Keratinocyte (primary cell): ENCODE results near the gene MXRA7. TPM values are rescaled to one million over a fixed set of nuclear protein-coding genes. Genes with fewer than 3 reads are reported as not detected.
"Not testable (repeated sequence)": the region's sequence is repeated elsewhere in the genome, so short reads cannot be mapped to it uniquely, and the experiment has no call there.

Source experiments
- DNase-seq: peaks from one replicate; pipeline ENCODE4 v3.0.0-alpha.2; 2011; ENCODE audit warnings: low read depth, missing footprints, low spot score
- FAIRE-seq: peaks from 2 replicates; lab custom pipeline; 2011; peaks lifted over from hg19 to GRCh38; lab: Jason Lieb, UNC
- H2AFZ ChIP-seq: 2 replicates; pipeline ENCODE4 v1.6.0; 2012; ENCODE audit warnings: low read length, control low read depth, inconsistent platforms; ENCODE audit not compliant: control insufficient read depth
- H3K27ac ChIP-seq: 2 replicates; pipeline ENCODE4 v1.5.1; 2011; ENCODE audit warnings: low read length; ENCODE audit not compliant: control insufficient read depth, insufficient read depth
- H3K27me3 ChIP-seq: 3 replicates; pipeline ENCODE4 v1.6.0; 2011; ENCODE audit warnings: low read length; ENCODE audit not compliant: control insufficient read depth, insufficient read depth; ENCODE audit errors: extremely low read depth
- H3K36me3 ChIP-seq, 2 experiments: 2 replicates in 1 of 2; 3 replicates in 1 of 2; pipeline ENCODE4 v1.5.1; 2011; ENCODE audit warnings: low read length in 2 of 2, mild to moderate bottlenecking in 1 of 2; ENCODE audit not compliant: control insufficient read depth in 2 of 2, insufficient read depth in 2 of 2; ENCODE audit errors: extremely low read depth in 1 of 2
- H3K4me1 ChIP-seq: 3 replicates; pipeline ENCODE4 v1.5.1; 2011; ENCODE audit warnings: low read length; ENCODE audit not compliant: control insufficient read depth, insufficient read depth; ENCODE audit errors: extremely low read depth
- H3K4me2 ChIP-seq: 3 replicates; pipeline ENCODE4 v1.6.0; 2011; ENCODE audit warnings: low read depth, low read length; ENCODE audit not compliant: control insufficient read depth, insufficient read depth; ENCODE audit errors: extremely low read depth
- H3K4me3 ChIP-seq, 3 experiments: fragments of 200-600 bp in 1 of 3; sonication (generic) in 1 of 3; 2 replicates in 2 of 3; 3 replicates in 1 of 3; pipeline ENCODE4 v1.5.1; 2011 to 2016; ENCODE audit warnings: low read length in 3 of 3, mild to moderate bottlenecking in 3 of 3, control low read depth in 2 of 3, inconsistent platforms in 1 of 3, low read depth in 1 of 3, mixed read lengths in 1 of 3, mixed run types in 1 of 3, moderate library complexity in 1 of 3; ENCODE audit not compliant: control insufficient read depth in 2 of 3, insufficient read depth in 2 of 3; ENCODE audit errors: extremely low read depth in 1 of 3
- H3K79me2 ChIP-seq: 2 replicates; pipeline ENCODE4 v1.6.0; 2012; ENCODE audit warnings: low read length; ENCODE audit not compliant: control insufficient read depth, insufficient read depth
- H3K9ac ChIP-seq: 3 replicates; pipeline ENCODE4 v1.6.0; 2011; ENCODE audit warnings: low read length; ENCODE audit not compliant: control insufficient read depth, insufficient read depth; ENCODE audit errors: extremely low read depth
- H3K9me1 ChIP-seq: 3 replicates; pipeline ENCODE4 v1.6.0; 2011; ENCODE audit warnings: low read length; ENCODE audit not compliant: control insufficient read depth, insufficient read depth; ENCODE audit errors: extremely low read depth
- H3K9me3 ChIP-seq: 2 replicates; pipeline ENCODE4 v1.5.1; 2012; ENCODE audit warnings: low read depth, low read length; ENCODE audit not compliant: control insufficient read depth
- H4K20me1 ChIP-seq: 3 replicates; pipeline ENCODE4 v1.6.0; 2011; ENCODE audit warnings: low read length; ENCODE audit not compliant: control insufficient read depth, insufficient read depth; ENCODE audit errors: extremely low read depth
- EZH2 ChIP-seq: IDR thresholded peaks from one replicate; pipeline ENCODE4 v1.6.1; 2012; ENCODE audit warnings: inconsistent platforms, mild to moderate bottlenecking, low read length, moderate library complexity
- dilution Hi-C: fragments of 300-500 bp; cut with MboI; formaldehyde crosslinking; loops from one replicate; pipeline ENCODE4 v1.7.0; 2020; ENCODE audit warnings: low sequenced_read_pairs; ENCODE audit not compliant: extremely low pct_ligation_motif_present
- polyA plus RNA-seq, 5 experiments: library from polyadenylated mRNA; depleted of rRNA in 3 of 5; stranded (reverse) in 3 of 5; stranded (forward) in 1 of 5; unstranded in 1 of 5; fragments of >200 nt; gene quantifications; 1 replicate in 1 of 5; 2 replicates in 3 of 5; 3 replicates in 1 of 5; pipeline versions ENCODE4 v1.2.1 to v1.2.3, GENCODE V29; 2011 to 2012; ENCODE audit warnings: missing spikeins in 2 of 5, low read depth in 1 of 5, low replicate concordance in 1 of 5
- TF ChIP-seq, protein P1 (sequence below), 3 experiments: IDR thresholded peaks in 1 of 3; conservative IDR thresholded peaks in 1 of 3; optimal IDR thresholded peaks in 1 of 3; 2 replicates in 2 of 3; 3 replicates in 1 of 3; pipeline versions ENCODE3 to v1.5.1; 2011; ENCODE audit warnings: low read length in 3 of 3, mild to moderate bottlenecking in 3 of 3, moderate library complexity in 2 of 3, control low read depth in 1 of 3, inconsistent platforms in 1 of 3; ENCODE audit not compliant: insufficient read depth in 2 of 3; ENCODE audit errors: extremely low read depth in 1 of 3

MXRA7 gene
- polyA plus RNA-seq, 1 donor (not counting 4 experiments of a cell fraction or from before 2014, with no cell fraction given): 118 TPM

DNA sequence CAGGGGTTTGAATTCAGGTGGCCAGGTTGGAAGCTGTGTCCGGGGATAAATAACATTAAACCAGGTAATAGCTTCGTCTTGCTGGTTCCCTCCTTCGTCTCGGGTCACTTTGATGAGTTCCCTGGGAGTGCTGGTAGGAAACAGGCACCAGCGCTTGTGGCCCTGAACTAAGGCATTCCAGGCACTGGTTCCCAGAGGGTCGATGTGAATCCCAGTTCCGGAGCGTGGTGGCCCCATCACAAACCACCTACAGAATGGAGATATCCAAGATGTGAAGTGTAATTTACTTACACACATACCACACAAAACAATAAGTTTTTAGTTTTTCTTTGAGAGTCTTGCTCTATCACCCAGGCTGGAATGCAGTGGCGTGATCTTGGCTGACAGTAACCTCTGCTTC is 13.0 kb upstream of the MXRA7 start:
- no peak overlapping the region for H3K4me2 ChIP-seq
- no peak for DNase-seq
- no peaks in the 10 kb centered on the region for H3K27me3 ChIP-seq
- peaks cover 2% of the 10 kb centered on the region for H4K20me1 ChIP-seq
- no peak for FAIRE-seq
- no peak overlapping the region for H3K9ac ChIP-seq
- H2AFZ ChIP-seq: no peak overlapping the region
- dilution Hi-C loops: no loop called here
- H3K4me1 ChIP-seq: peaks cover 20% of the 10 kb centered on the region
- H3K36me3 ChIP-seq: peaks cover 31 to 47% of the 10 kb centered on the region in 2 experiments
- H3K4me3 ChIP-seq: no peak overlapping the region
- H3K9me3 ChIP-seq: no peaks in the 10 kb centered on the region
- H3K79me2 ChIP-seq: peaks cover 62% of the 10 kb centered on the region
- TF ChIP-seq, protein P1, sequence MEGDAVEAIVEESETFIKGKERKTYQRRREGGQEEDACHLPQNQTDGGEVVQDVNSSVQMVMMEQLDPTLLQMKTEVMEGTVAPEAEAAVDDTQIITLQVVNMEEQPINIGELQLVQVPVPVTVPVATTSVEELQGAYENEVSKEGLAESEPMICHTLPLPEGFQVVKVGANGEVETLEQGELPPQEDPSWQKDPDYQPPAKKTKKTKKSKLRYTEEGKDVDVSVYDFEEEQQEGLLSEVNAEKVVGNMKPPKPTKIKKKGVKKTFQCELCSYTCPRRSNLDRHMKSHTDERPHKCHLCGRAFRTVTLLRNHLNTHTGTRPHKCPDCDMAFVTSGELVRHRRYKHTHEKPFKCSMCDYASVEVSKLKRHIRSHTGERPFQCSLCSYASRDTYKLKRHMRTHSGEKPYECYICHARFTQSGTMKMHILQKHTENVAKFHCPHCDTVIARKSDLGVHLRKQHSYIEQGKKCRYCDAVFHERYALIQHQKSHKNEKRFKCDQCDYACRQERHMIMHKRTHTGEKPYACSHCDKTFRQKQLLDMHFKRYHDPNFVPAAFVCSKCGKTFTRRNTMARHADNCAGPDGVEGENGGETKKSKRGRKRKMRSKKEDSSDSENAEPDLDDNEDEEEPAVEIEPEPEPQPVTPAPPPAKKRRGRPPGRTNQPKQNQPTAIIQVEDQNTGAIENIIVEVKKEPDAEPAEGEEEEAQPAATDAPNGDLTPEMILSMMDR (optimal IDR thresholded peaks at IDR 0.05 in 1 of 3, IDR thresholded peaks at IDR 0.05 in 1 of 3, conservative IDR thresholded peaks at IDR 0.05 in 1 of 3; ENCODE audit: extremely low read depth in 1 of 3, insufficient read depth in 2 of 3, low read length in 3 of 3): no peak
- no peak for TF ChIP-seq EZH2
- H3K9me1 ChIP-seq: peaks cover 3% of the 10 kb centered on the region
- no peak overlapping the region for H3K27ac ChIP-seq

DNA sequence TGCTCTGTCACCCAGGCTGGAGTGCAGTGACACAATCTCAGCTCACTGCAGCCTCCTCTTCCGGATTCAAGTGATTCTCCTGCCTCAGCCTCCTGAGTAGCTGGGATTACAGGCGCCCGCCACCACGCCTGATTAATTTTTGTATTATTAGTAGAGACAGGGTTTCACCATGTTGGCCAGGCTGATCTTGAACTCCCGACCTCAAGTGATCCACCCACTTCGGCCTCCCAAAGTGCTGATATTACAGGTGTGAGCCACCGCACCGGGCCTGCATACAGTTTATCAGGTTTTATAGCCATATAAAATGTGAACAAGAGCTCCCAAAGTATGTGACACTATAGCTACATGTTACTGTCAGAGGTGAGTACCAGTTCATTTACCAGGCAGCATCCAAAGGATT is 12.2 kb upstream of the MXRA7 start:
- H3K4me3 ChIP-seq, H3K9me1 ChIP-seq, H3K27me3 ChIP-seq, dilution Hi-C loops, DNase-seq, H3K9me3 ChIP-seq, FAIRE-seq, H3K27ac ChIP-seq, H4K20me1 ChIP-seq, H3K9ac ChIP-seq, H2AFZ ChIP-seq, H3K4me2 ChIP-seq: not testable (repeated sequence)
- peaks cover 59% of the 10 kb centered on the region for H3K79me2 ChIP-seq
- H3K4me1 ChIP-seq: peaks cover 17% of the 10 kb centered on the region
- H3K36me3 ChIP-seq: peaks cover 38 to 55% of the 10 kb centered on the region in 2 experiments

DNA sequence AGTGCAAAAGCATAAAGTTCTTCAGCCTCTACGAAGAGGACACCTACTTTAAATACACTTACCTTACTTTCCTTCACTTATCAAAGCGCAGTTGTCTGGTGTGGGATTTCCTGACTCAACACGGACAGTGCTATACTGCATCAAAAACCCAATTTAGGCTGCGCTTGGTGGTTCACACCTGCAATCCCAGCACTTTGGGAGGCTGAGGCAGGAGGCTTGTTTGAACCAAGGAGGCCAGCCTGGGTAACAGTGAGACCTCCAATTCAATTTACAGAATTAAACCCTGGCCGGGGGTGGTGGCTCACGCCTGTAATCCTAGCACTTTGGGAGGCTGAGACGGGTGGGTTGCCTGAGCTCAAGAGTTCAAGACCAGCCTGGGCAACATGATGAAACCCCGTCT is 11.5 kb upstream of the MXRA7 start:
- no peak overlapping the region for H3K9ac ChIP-seq
- no peak overlapping the region for H2AFZ ChIP-seq
- peaks cover 2% of the 10 kb centered on the region for H4K20me1 ChIP-seq
- no peaks in the 10 kb centered on the region for H3K9me1 ChIP-seq
- H3K4me1 ChIP-seq: peaks cover 10% of the 10 kb centered on the region
- no peak for FAIRE-seq
- no peak for DNase-seq
- no peak overlapping the region for H3K4me2 ChIP-seq
- TF ChIP-seq EZH2: no peak
- TF ChIP-seq, protein P1 (optimal IDR thresholded peaks at IDR 0.05 in 1 of 3, IDR thresholded peaks at IDR 0.05 in 1 of 3, conservative IDR thresholded peaks at IDR 0.05 in 1 of 3; ENCODE audit: extremely low read depth in 1 of 3, insufficient read depth in 2 of 3, low read length in 3 of 3): no peak
- H3K27me3 ChIP-seq: no peaks in the 10 kb centered on the region
- dilution Hi-C loops: no loop called here
- H3K9me3 ChIP-seq: no peaks in the 10 kb centered on the region
- H3K27ac ChIP-seq: no peak overlapping the region
- H3K79me2 ChIP-seq: peaks cover 52% of the 10 kb centered on the region
- no peak overlapping the region for H3K4me3 ChIP-seq
- H3K36me3 ChIP-seq: peaks cover 41 to 55% of the 10 kb centered on the region in 2 experiments
